ENCODE data around the gene PITPNC1. TPM values are rescaled to one million over a fixed set of nuclear protein-coding genes. Genes with fewer than 3 reads are reported as not detected.

The PITPNC1 gene
- total RNA-seq, 1 donor from 2014 or later = 12.4 TPM

DNA sequence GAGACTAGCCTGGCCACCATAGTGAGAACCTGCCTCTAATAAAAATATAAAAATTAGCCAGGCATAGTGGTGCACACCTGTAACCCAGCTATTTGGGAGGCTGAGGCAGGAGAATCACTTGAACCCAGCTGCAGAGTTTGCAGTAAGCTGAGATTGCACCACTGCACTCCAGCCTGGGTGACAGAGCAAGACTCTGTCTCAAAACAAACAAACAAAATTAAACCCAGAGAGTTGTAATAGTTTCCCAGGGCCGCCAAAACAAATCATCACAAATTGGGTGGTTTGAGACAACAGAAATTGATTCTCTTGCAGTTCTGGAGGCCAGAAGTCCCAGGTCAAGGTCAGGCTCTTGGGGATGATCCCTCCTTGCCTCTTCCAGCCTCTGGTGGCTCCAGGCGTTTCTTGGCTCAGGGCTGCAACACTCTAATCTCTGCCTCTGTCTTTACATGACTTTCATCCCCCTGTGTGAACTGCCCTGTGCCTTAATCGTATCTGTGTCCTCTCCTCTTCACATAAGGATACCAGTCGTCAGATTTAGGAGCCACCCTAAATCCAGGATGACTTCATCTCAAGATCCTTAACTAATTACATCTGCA, 240.3 kb downstream of the PITPNC1 start:
- TF ChIP-seq, protein P1, sequence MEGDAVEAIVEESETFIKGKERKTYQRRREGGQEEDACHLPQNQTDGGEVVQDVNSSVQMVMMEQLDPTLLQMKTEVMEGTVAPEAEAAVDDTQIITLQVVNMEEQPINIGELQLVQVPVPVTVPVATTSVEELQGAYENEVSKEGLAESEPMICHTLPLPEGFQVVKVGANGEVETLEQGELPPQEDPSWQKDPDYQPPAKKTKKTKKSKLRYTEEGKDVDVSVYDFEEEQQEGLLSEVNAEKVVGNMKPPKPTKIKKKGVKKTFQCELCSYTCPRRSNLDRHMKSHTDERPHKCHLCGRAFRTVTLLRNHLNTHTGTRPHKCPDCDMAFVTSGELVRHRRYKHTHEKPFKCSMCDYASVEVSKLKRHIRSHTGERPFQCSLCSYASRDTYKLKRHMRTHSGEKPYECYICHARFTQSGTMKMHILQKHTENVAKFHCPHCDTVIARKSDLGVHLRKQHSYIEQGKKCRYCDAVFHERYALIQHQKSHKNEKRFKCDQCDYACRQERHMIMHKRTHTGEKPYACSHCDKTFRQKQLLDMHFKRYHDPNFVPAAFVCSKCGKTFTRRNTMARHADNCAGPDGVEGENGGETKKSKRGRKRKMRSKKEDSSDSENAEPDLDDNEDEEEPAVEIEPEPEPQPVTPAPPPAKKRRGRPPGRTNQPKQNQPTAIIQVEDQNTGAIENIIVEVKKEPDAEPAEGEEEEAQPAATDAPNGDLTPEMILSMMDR (IDR thresholded peaks at IDR 0.05; ENCODE audit: insufficient read depth, low read depth, low read length) = no peak
- no peak for TF ChIP-seq EZH2 (IDR thresholded peaks at IDR 0.05; ENCODE audit: insufficient read depth, low read length)
- no peak overlapping the region for H3K4me3 Mint-ChIP-seq (ENCODE audit: unreplicated experiment)

DNA sequence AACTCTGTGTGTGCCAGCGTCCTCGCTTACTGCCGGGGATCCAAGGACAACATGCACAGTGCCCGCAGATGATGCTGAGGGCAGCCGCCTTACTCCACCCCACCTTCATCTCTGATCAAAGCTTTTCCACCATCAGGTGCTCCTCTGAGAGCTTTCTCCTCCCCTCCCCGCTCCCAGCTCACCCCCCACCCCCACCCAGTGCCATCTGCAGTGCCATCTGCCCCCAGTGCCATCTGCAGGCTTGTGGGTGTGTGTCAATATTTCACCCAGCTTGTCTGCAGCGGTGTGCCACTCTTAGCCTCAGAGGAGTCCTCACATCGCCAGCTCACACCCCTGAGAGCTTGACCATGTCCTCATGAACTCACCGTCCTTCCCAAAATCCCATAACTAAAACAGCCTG, 242.5 kb downstream of the PITPNC1 start:
- Histone ChIP-seq H3K27ac (ENCODE audit: low read depth, low read length) (no peak overlapping the region), H3K79me2 (ENCODE audit: insufficient read depth, low read length) (no peaks in the 10 kb centered on the region), H3K9ac (ENCODE audit: low read length) (no peak overlapping the region), H3K27me3 (ENCODE audit: insufficient read depth, low read length) (no peaks in the 10 kb centered on the region), H3K4me1 (ENCODE audit: insufficient read depth, low read length) (no peaks in the 10 kb centered on the region), H3K9me3 (ENCODE audit: insufficient read depth, low read depth, low read length) (no peaks in the 10 kb centered on the region), H3K4me2 (ENCODE audit: low read length) (no peak overlapping the region), H3K36me3 (ENCODE audit: insufficient read depth, low read length) (no peaks in the 10 kb centered on the region), H3K4me3 (ENCODE audit: insufficient read depth, low read depth, low read length) (no peak overlapping the region), H4K20me1 (ENCODE audit: insufficient read depth, low read length) (no peaks in the 10 kb centered on the region), H2AFZ (ENCODE audit: low read depth, low read length) (no peak overlapping the region)
- no peaks in the 10 kb centered on the region for H3K4me1 Mint-ChIP-seq (ENCODE audit: low read depth, unreplicated experiment)
- TF ChIP-seq, protein P1 (IDR thresholded peaks at IDR 0.05; ENCODE audit: insufficient read depth, low read depth, low read length) = no peak
- no peak for TF ChIP-seq EZH2 (IDR thresholded peaks at IDR 0.05; ENCODE audit: insufficient read depth, low read length)
- no peak overlapping the region for H3K27ac Mint-ChIP-seq (ENCODE audit: unreplicated experiment)
- peaks cover 3% of the 10 kb centered on the region for H3K36me3 Mint-ChIP-seq (ENCODE audit: low read depth, unreplicated experiment)
- FAIRE-seq (no peak), DNase-seq (ENCODE audit: low read depth) (no peak)
- H3K9me3 Mint-ChIP-seq (ENCODE audit: unreplicated experiment) = no peaks in the 10 kb centered on the region
- H3K27me3 Mint-ChIP-seq (ENCODE audit: low read depth, unreplicated experiment) = no peaks in the 10 kb centered on the region
- no peak overlapping the region for H3K4me3 Mint-ChIP-seq (ENCODE audit: unreplicated experiment)

More for the DNA sequence above, 240.3 kb downstream of the PITPNC1 start:
- no peaks in the 10 kb centered on the region for H3K9me3 Mint-ChIP-seq (ENCODE audit: unreplicated experiment)
- H3K27ac Mint-ChIP-seq (ENCODE audit: unreplicated experiment) = no peak overlapping the region
- DNase-seq (ENCODE audit: low read depth) (no peak), FAIRE-seq (no peak)
- no peaks in the 10 kb centered on the region for H3K79me2 ChIP-seq (ENCODE audit: insufficient read depth, low read length)
- peaks cover 3% of the 10 kb centered on the region for H3K36me3 Mint-ChIP-seq (ENCODE audit: low read depth, unreplicated experiment)
- no peaks in the 10 kb centered on the region for H4K20me1 ChIP-seq (ENCODE audit: insufficient read depth, low read length)
- H3K36me3 ChIP-seq (ENCODE audit: insufficient read depth, low read length) = no peaks in the 10 kb centered on the region
- no peak overlapping the region for H3K9ac ChIP-seq (ENCODE audit: low read length)
- no peak overlapping the region for H3K4me2 ChIP-seq (ENCODE audit: low read length)
- H3K27me3 Mint-ChIP-seq (ENCODE audit: low read depth, unreplicated experiment) = no peaks in the 10 kb centered on the region
- H3K9me3 ChIP-seq (ENCODE audit: insufficient read depth, low read depth, low read length) = no peaks in the 10 kb centered on the region
- no peaks in the 10 kb centered on the region for H3K4me1 Mint-ChIP-seq (ENCODE audit: low read depth, unreplicated experiment)
- H2AFZ ChIP-seq (ENCODE audit: low read depth, low read length) = no peak overlapping the region
- no peaks in the 10 kb centered on the region for H3K27me3 ChIP-seq (ENCODE audit: insufficient read depth, low read length)
- no peaks in the 10 kb centered on the region for H3K4me1 ChIP-seq (ENCODE audit: insufficient read depth, low read length)
- no peak overlapping the region for H3K27ac ChIP-seq (ENCODE audit: low read depth, low read length)
- H3K4me3 ChIP-seq (ENCODE audit: insufficient read depth, low read depth, low read length) = no peak overlapping the region

DNA sequence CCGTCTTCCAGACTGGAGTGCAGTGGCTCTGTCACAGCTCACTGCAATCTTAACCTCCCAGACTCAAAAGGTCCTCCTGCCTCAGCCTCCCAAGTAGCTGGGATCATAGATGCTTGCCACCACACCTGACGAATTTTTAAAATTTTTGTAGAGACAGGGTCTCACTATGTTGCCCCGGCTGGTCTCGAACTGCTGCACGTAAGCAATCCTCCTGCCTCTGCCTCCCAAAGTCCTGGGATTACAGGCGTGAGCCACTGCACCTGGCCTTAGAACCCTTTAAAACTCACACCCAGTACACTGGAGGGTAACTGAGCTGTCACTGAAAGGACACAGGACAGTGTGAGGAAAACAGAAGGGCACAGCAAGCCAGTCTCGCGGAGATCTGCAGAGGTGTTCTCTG, 243.0 kb downstream of the PITPNC1 start:
- TF ChIP-seq EZH2 (IDR thresholded peaks at IDR 0.05; ENCODE audit: insufficient read depth, low read length) = no peak
- TF ChIP-seq, protein P1 (IDR thresholded peaks at IDR 0.05; ENCODE audit: insufficient read depth, low read depth, low read length) = no peak
- DNase-seq (ENCODE audit: low read depth) (no peak), FAIRE-seq (no peak)
- Histone ChIP-seq H3K4me2 (ENCODE audit: low read length) (no peak overlapping the region), H3K9me3 (ENCODE audit: insufficient read depth, low read depth, low read length) (no peaks in the 10 kb centered on the region), H3K9ac (ENCODE audit: low read length) (no peak overlapping the region), H3K27me3 (ENCODE audit: insufficient read depth, low read length) (no peaks in the 10 kb centered on the region), H3K27ac (ENCODE audit: low read depth, low read length) (no peak overlapping the region), H3K79me2 (ENCODE audit: insufficient read depth, low read length) (no peaks in the 10 kb centered on the region), H3K36me3 (ENCODE audit: insufficient read depth, low read length) (no peaks in the 10 kb centered on the region), H4K20me1 (ENCODE audit: insufficient read depth, low read length) (no peaks in the 10 kb centered on the region), H3K4me3 (ENCODE audit: insufficient read depth, low read depth, low read length) (no peak overlapping the region), H3K4me1 (ENCODE audit: insufficient read depth, low read length) (no peaks in the 10 kb centered on the region), H2AFZ (ENCODE audit: low read depth, low read length) (no peak overlapping the region)
- Mint-ChIP-seq H3K4me3 (ENCODE audit: unreplicated experiment) (no peak overlapping the region), H3K27ac (ENCODE audit: unreplicated experiment) (no peak overlapping the region), H3K27me3 (ENCODE audit: low read depth, unreplicated experiment) (no peaks in the 10 kb centered on the region), H3K36me3 (ENCODE audit: low read depth, unreplicated experiment) (peaks cover 3% of the 10 kb centered on the region), H3K4me1 (ENCODE audit: low read depth, unreplicated experiment) (no peaks in the 10 kb centered on the region), H3K9me3 (ENCODE audit: unreplicated experiment) (no peaks in the 10 kb centered on the region)
